Activated T-helper 1 cell treated with anti-CD3 and anti-CD28 coated beads, Interleukin-2, amount 50 U/mL, for 16 hours (primary cell): ENCODE measurements around the gene NYNRIN.
"Not testable (repeated sequence)": the region's sequence is repeated elsewhere in the genome, so short reads cannot be mapped to it uniquely, and the experiment has no call there.

Source experiments
- DNase-seq, 2 donors: peaks; one replicate each; pipeline ENCODE4 v3.0.0-alpha.2; 2020; ENCODE audit warnings: low read depth in 1 of 2, low spot score in 1 of 2

The NYNRIN gene

DNA sequence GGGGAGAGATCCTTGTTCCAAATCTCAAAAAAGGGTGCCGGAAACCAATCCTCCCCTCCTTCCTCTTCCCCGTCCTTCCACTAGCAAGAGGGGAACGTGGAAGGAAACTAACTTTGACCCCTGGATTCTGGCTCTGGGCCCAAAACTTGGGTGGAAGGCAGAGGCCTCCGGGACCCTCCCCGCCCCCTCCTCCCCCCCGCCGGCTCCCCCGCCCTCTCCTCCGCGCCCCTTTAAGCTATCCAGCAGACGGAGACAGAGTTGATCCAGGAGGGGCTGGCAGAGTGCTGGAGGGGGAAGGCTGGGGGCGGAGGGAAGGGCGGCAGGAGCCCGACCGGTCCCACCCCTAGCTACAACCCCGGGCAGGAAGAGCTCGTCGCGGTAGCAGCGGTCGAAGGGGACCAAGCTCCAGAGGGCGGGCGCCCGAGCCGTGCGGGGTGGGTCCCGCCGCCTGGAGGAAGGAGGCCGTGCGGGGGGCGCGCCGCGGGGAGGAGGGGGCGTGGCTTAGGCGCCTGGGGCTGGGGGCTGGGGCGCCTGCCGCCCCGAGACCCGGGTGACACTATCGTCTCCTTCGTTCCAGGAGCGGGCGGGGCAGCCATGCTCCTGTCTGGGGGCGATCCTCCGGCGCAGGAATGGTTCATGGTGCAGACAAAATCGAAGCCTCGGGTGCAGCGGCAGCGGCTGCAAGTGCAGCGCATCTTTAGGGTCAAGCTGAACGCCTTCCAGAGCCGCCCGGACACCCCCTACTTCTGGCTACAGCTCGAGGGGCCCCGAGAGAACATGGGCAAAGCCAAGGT is at the start of gene NYNRIN:
Gene NYNRIN, plus strand, starts transcription at position 351 of the 794 bp plus-strand sequence. Its CDS starts 244 bp downstream, at position 595.
- no peak for DNase-seq

DNA sequence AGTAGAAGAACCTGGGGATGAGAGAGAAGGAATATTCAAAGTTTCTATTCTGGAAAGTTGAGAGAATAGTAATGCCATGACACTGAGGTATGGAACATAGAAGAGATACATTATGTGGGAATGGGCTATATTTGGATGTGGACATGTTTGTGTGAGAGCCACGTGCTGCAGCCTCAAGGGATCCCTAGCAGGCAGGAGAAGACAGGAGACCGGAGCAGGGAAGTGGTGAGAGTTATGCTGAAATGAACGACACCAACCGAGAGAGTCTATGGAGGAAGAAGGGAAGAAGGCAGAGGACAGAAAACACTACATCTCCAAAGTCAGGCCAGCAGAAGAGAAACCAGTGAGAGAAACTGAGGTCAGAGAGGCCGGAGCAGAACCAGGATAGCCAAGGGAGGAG is 49.1 kb upstream of the NYNRIN start:
- DNase-seq = no peak

GRCh38 chr14:24351517-24351916 is 47.3 kb upstream of the NYNRIN start:
- DNase-seq = no peak

GRCh38 chr14:24353559-24354481 is 45.0 kb upstream of the NYNRIN start:
- DNase-seq = no peak

DNA sequence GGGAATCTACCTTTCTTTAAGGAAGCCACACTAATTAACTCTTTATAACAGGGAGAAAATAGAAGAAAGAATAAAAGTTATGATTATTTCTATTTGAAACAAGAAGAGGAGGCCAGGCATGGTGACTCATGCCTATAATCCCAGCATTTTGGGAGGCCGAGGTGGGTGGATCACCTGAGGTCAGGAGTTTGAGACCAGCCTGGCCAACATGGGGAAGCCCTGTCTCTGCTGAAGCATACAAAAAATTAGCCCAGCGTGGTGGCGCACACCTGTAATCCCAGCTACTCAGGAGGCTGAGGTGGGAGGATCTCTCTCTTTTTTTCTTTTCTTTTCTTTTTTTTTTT is 44.3 kb upstream of the NYNRIN start:
- DNase-seq = not testable (repeated sequence)

DNA sequence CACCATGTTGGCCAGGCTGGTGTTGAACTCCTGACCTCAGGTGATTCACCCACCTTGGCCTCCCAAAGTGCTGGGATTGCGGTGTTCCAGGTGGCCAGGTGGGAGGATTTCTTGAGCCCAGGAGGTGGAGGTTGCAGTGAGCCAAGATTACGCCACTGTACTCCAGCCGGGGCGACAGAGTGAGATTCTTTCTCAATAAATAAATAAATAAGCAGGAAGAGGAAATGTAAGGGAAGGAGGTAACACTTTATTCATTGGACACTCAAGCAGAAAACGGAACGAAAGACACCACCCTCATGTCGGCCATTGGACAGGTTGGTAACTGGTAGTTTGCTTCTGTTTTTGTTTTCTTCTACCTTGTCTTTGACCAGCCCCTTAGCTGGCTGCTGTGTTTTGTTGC is 43.8 kb upstream of the NYNRIN start:
- no peak for DNase-seq

DNA sequence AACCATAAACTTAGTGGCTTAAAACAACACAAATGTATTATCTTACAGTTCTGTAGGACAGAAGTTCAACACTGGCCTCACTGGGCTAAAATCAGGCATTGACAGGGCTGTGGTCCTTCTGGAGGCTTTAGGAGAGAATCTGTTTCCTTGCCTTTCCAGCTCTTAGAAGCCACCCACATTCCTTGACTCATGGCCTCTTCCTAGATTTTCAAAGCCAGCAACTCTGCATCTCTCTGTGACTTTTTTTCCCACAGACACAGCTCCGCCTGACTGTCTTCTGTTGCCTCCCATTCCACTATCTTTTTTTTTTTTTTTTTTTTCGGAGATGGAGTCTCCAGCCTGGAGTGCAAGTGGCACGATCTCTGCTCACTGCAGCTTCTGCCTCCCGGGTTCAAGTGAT is 42.6 kb upstream of the NYNRIN start:
- no peak for DNase-seq

DNA sequence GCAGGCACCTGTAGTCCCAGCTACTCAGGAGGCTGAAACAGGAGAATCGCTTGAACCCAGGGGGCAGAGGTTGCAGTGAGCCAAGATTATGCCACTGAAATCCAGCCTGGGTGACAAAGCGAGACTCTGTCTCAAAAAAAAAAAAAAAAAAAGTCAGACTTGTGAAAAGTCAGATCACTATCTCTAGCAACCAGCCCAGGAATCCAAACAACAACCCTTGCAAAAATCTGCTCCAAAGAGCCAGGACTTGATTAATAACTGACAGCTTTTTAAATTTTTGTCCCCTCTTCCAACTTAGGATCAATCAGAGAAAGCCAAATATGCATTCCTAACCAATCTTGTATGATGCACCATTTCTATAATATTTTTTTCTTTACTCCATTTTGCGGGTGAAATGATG is 38.5 kb upstream of the NYNRIN start:
- no peak for DNase-seq

DNA sequence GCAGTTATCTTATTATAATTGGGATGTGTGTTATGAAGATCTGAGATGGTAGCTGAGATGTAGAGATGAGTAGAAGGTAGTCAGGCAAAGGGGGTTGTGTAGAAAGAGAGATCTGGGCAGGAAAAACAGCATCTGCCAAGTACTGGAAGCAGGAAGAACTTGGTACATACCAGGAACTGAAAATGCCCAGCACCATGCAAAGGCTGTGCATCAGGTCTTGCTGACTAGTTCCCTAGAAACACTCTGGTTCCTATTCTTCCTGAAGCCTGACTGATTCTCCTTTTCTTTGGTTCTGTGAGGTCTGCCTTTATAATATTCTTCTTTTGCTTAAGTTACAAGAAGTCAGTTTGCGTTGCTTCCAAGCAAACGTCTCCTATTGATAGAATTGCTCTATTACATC is 37.5 kb upstream of the NYNRIN start:
- DNase-seq = no peak

GRCh38 chr14:24362241-24362960 is 36.4 kb upstream of the NYNRIN start:
- DNase-seq = no peak

DNA sequence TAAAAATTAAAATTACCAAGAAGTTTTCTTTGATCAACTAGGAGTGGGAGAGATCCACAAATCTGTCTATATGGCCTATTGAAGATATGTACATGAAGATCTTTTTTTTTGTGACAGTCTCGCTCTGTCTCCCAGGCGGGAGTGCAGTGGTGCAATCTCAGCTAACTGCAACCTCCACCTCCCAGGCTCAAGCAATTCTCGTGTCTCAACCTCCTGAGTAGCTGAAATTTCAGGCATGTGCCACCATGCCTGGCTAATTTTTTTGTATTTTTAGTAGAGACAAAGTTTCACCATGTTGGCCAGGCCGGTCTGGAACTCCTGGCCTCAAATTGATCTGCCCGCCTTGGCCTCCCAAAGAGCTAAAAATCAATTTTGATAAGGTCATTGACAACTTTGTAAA is 35.4 kb upstream of the NYNRIN start:
- DNase-seq = no peak

DNA sequence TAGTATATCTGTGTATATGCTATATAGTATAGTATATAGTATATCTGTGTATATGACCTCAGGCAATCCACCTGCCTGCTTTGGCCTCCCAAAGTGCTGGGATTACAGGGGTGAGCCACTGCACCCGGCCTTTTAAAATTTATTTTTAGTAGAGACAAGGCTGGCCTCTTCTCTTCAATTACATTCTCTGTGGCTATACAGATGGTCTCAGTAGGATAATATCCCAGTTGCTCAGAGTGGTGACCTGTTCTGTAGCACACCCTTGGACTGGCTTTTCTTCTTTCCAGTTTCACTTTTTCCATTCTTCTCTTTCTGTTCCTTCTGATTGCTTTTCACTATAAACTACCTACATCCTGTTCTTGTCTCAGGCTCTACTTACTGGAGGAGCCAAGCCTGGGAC is 34.0 kb upstream of the NYNRIN start:
- no peak for DNase-seq

DNA sequence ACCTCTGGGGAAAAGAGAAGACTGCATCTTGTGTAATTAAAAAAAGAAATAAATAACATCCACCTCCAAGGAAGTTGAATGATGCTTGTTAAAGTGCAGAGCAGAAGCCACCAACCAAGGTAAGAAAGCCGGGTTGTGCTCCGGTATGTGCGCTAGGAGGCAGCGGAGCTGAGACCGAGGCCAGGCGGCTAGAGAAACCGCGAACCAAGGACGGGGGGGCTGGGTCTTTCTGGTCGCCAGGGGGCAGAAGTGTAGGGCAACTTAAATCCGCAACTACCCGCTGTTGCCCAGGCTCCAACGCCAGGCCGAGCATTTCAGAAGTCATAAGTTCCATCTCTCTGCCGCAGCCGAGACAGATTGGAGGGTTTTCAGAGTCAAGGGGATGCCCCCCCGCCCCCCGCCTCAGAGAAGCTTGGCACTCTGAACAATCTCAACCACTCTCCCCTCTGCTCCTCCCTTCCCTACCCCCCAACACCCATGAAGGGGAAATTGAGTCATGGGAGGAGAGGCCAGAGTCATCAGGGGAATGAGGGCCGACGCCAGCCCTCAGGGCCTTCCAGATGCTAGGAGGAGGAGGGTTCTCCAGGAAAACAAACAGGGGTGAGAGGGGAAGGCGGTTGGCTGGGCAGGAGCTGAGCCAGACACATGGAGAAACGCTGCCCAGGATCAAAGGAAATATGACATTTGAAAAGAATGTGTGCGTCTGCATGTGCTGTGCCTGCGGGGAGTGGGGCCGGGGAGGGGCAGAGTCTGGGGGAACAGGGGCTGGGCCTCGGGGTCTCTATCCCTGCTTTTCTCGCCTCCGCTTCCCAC is 33.0 kb upstream of the NYNRIN start:
- DNase-seq = peak; percentile 17 to 42

DNA sequence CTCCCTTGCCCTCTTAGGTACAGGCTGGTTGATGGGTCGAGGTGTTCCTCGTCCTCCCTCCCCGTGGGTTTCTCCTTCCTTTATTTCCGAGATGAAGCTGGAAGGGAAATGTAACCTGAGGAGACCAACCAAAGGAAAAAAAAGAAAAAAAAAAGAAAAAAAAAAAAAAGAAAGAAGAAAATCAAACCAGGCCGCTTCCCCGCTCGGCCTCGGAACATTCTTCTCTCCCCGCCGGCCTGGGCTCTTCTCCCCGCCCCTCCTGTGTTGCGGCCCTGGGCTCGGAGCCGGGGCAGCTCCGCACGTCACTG is 32.4 kb upstream of the NYNRIN start:
- DNase-seq = no peak

GRCh38 chr14:24366721-24367513 is 31.9 kb upstream of the NYNRIN start:
- no peak for DNase-seq

- DNase-seq = no peak
Observed at GRCh38 chr14:24367514-24368211, 31.1 kb upstream of the NYNRIN start, which contains the start of gene NFATC4. Gene NFATC4, plus strand, starts transcription at chr14:24368184. Its CDS starts 157 bp downstream, at chr14:24368341.

DNA sequence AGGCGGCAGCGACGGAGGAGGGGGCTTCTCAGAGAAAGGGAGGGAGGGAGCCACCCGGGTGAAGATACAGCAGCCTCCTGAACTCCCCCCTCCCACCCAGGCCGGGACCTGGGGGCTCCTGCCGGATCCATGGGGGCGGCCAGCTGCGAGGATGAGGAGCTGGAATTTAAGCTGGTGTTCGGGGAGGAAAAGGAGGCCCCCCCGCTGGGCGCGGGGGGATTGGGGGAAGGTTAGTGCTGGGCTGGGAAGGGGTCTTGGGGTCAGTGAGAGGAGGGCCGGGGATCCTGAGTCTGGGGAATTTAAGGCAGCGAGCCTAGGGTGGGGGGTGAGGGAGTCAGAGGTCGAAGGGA is 30.6 kb upstream of the NYNRIN start:
- DNase-seq = no peak

DNA sequence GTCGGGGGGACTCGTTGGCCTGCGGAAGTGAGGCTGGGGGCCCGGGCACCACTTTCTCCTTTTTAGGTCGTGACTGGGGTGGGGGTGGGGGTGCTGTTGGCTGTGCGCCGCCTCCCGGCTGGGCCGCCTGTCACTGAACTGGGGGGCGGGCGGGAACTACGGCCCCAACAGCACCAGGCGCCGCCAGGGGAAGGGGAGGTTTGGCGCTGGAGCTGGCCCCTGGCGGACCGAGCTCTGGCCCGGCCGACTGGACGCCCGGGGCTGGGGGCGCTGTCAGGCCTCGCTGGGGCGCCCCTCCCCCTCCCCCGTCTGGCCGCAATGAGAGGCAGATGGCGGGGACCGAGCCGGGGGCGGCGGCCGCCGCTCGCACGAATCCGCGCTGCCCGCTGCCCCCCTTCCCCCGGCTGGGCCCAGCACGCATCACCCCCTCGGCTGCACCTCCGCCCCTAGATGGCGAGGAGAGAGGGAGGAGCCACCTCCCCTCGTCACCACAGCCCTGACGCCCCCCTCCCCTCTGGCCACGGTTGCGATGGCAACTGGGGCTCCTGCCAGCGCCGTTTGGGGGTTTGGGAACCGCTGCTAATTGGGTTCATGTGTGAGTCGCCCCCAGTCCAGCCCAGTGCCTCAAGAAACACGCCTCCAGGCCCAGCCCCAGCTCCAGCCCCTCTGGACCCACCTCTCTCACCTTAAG is 30.1 kb upstream of the NYNRIN start:
- no peak for DNase-seq

GRCh38 chr14:24369463-24369862 is 29.3 kb upstream of the NYNRIN start:
- no peak for DNase-seq
